Measurements from ENCODE around the gene MBNL2.

Gene MBNL2

GRCh38 chr13:97255515-97256021, 33.4 kb downstream of the MBNL2 start:
- no peak for DNase-seq

- no peak for DNase-seq
Observed at GRCh38 chr13:97256343-97256783, 34.2 kb downstream of the MBNL2 start.

GRCh38 chr13:97257228-97257755, 35.2 kb downstream of the MBNL2 start:
- no peak for DNase-seq

GRCh38 chr13:97257800-97258799, 36.0 kb downstream of the MBNL2 start:
- no peak for DNase-seq

- no peak for DNase-seq
Observed at GRCh38 chr13:97258801-97259200, 36.7 kb downstream of the MBNL2 start.

- DNase-seq, result no peak
Observed at GRCh38 chr13:97259410-97259797, 37.3 kb downstream of the MBNL2 start.

- no peak for DNase-seq
Observed at GRCh38 chr13:97259798-97260714, 37.9 kb downstream of the MBNL2 start.

- no peak for DNase-seq
Observed at GRCh38 chr13:97261254-97262005, 39.3 kb downstream of the MBNL2 start.

- no peak for DNase-seq
Observed at GRCh38 chr13:97262058-97262457, 39.9 kb downstream of the MBNL2 start.

GRCh38 chr13:97263160-97263559, 41.0 kb downstream of the MBNL2 start:
- no peak for DNase-seq

GRCh38 chr13:97264663-97265062, 42.5 kb downstream of the MBNL2 start:
- DNase-seq, result no peak

- peak; percentile 72 to 86 for DNase-seq
Observed at GRCh38 chr13:97266332-97266731, 44.2 kb downstream of the MBNL2 start.

- DNase-seq, result no peak
Observed at GRCh38 chr13:97266772-97267417, 44.8 kb downstream of the MBNL2 start.

- DNase-seq, result no peak
Observed at GRCh38 chr13:97267418-97268059, 45.4 kb downstream of the MBNL2 start.

- DNase-seq, result no peak
Observed at GRCh38 chr13:97268772-97269171, 46.6 kb downstream of the MBNL2 start.

GRCh38 chr13:97269603-97270002, 47.5 kb downstream of the MBNL2 start:
- DNase-seq, result no peak

- no peak for DNase-seq
Observed at GRCh38 chr13:97272526-97272925, 50.4 kb downstream of the MBNL2 start.

- no peak for DNase-seq
Observed at GRCh38 chr13:97273341-97273831, 51.3 kb downstream of the MBNL2 start.

- DNase-seq, result no peak
Observed at GRCh38 chr13:97274829-97275649, 52.9 kb downstream of the MBNL2 start.

All from NCI-H524 (cell line).